Neural progenitor cell (in vitro differentiated cells): Measurements from ENCODE around the gene GALR2. TPM values are rescaled to one million over a fixed set of nuclear protein-coding genes. Genes with fewer than 3 reads are reported as not detected.

Experiments used
- DNase-seq: peaks from one replicate; pipeline ENCODE4 v3.0.0-alpha.2; 2016; ENCODE audit warnings: low spot score
- H2AFZ ChIP-seq: fragments of 200-600 bp; sonication (generic); replicated peaks from 2 replicates; pipeline ENCODE4 v1.6.1; 2016; ENCODE audit warnings: antibody characterized with exemption
- H3F3A ChIP-seq: fragments of 200-600 bp; sonication (generic); 2 replicates; pipeline ENCODE4 v1.6.1; 2016; ENCODE audit warnings: antibody characterized with exemption, low read depth
- H3K27ac ChIP-seq: fragments of 200-600 bp; sonication (generic); 2 replicates; pipeline ENCODE4 v1.5.1; 2016; ENCODE audit warnings: mild to moderate bottlenecking
- H3K27me3 ChIP-seq: fragments of 200-600 bp; sonication (generic); 2 replicates; pipeline ENCODE4 v1.6.1; 2016; ENCODE audit warnings: mild to moderate bottlenecking, moderate library complexity
- H3K36me3 ChIP-seq: fragments of 200-600 bp; sonication (generic); 2 replicates; pipeline ENCODE4 v1.5.1; 2016
- H3K4me1 ChIP-seq: fragments of 200-600 bp; sonication (generic); 2 replicates; pipeline ENCODE4 v1.6.1; 2016; ENCODE audit warnings: mixed run types
- H3K4me2 ChIP-seq: fragments of 200-600 bp; sonication (generic); 2 replicates; pipeline ENCODE4 v1.6.1; 2016
- H3K4me3 ChIP-seq: fragments of 200-600 bp; sonication (generic); 2 replicates; pipeline ENCODE4 v1.5.1; 2016
- H3K79me2 ChIP-seq: fragments of 200-600 bp; sonication (generic); 2 replicates; pipeline ENCODE4 v1.6.1; 2016; ENCODE audit warnings: low read depth
- H3K9ac ChIP-seq: fragments of 200-600 bp; sonication (generic); 2 replicates; pipeline ENCODE4 v1.6.1; 2016
- H3K9me3 ChIP-seq: fragments of 200-600 bp; sonication (generic); 2 replicates; pipeline ENCODE4 v1.5.1; 2016; ENCODE audit warnings: low read depth
- H4K20me1 ChIP-seq: fragments of 200-600 bp; sonication (generic); 2 replicates; pipeline ENCODE4 v1.6.1; 2016; ENCODE audit warnings: low read depth
- H3K27ac Mint-ChIP-seq: 3 replicates; pipeline ENCODE4 v1.8.0; 2021; ENCODE audit warnings: mixed read lengths
- H3K27me3 Mint-ChIP-seq: 2 replicates; pipeline ENCODE4 v1.8.0; 2022; ENCODE audit warnings: low read depth, mild to moderate bottlenecking, inconsistent platforms, moderate library complexity, mixed read lengths; ENCODE audit not compliant: insufficient read depth
- H3K36me3 Mint-ChIP-seq: 3 replicates; pipeline ENCODE4 v1.8.0; 2021; ENCODE audit warnings: mixed read lengths
- H3K4me1 Mint-ChIP-seq: 3 replicates; pipeline ENCODE4 v1.8.0; 2021; ENCODE audit warnings: mixed read lengths
- H3K4me3 Mint-ChIP-seq: 3 replicates; pipeline ENCODE4 v1.8.0; 2021; ENCODE audit warnings: mild to moderate bottlenecking, moderate library complexity, mixed read lengths
- H3K9me3 Mint-ChIP-seq: 3 replicates; pipeline ENCODE4 v1.8.0; 2020; ENCODE audit warnings: mixed read lengths
- EZH2 ChIP-seq: fragments of 200-600 bp; sonication (generic); IDR thresholded peaks from 2 replicates; pipeline ENCODE4 v1.6.1; 2017; ENCODE audit warnings: antibody characterized with exemption, mild to moderate bottlenecking, moderate library complexity
- EZH2phosphoT487 ChIP-seq: fragments of 200-600 bp; sonication (generic); IDR thresholded peaks from 2 replicates; pipeline ENCODE4 v1.6.1; 2017; ENCODE audit warnings: antibody characterized with exemption
- total RNA-seq: library from RNA; depleted of rRNA; stranded (reverse); fragments of >200 nt; gene quantifications from 2 replicates; pipeline ENCODE4 v1.2.3, GENCODE V29; 2015; ENCODE audit warnings: low replicate concordance
- TF ChIP-seq, protein P1 (sequence below): fragments of 200-600 bp; sonication (generic); IDR thresholded peaks from 2 replicates; pipeline ENCODE4 v1.5.1; 2017; ENCODE audit warnings: antibody characterized with exemption, mild to moderate bottlenecking

GALR2 gene
- total RNA-seq, 1 donor from 2014 or later = not detected

DNA sequence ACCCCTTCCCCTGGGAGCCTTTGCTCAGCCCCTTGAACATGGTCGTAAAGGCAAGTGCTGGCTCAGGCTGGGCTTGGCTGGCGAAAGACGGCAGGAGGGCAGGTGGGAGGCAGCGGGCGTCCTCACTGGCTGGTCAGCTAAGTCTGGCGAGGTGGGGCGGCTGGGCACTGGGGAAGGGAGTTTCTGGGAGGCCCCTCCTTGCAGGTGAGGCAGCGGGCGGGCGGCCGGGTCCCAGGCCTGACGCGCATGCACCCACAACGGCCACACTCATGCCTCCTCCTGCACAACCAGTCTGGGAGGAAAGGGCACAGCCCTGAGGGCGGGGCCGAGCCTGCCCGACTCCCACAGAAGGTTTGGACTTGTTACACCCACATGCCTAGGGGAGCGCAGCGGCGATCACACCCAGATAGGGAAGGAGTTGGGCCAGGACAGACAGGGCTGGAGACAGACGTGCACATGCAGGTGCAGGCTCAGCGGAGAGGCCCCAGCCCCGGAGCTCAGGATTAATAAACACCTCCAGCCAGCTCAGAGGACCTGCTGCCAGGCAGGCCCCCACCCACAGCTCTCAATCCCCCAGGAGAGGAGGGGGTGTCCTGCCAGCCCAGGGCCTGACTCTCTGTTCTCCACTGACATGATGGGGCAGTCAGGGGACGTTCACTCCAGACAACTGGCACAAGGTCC, 47.3 kb upstream of the GALR2 start, which contains the start of gene EVPL:
Gene EVPL (minus strand): TSS at position 148 of the 681 bp plus-strand sequence. CDS start 108 bp downstream, at position 40.
- Mint-ChIP-seq H3K4me1 (peaks cover 14% of the 10 kb centered on the region), H3K27me3 (peaks cover 3% of the 10 kb centered on the region), H3K4me3 (no peak within 1 kb of the TSS), H3K27ac (no peak within 1 kb of the TSS), H3K9me3 (no peaks in the 10 kb centered on the region), H3K36me3 (no peaks in the 10 kb centered on the region)
- no peak within 1 kb of the TSS for H3K27ac ChIP-seq
- no peaks in the 10 kb centered on the region for H3K79me2 ChIP-seq
- H3K4me2 ChIP-seq = no peak within 1 kb of the TSS
- H3K9ac ChIP-seq = no peak within 1 kb of the TSS
- no peaks in the 10 kb centered on the region for H3K27me3 ChIP-seq
- no peak for TF ChIP-seq EZH2phosphoT487
- TF ChIP-seq EZH2 = no peak
- TF ChIP-seq, protein P1, sequence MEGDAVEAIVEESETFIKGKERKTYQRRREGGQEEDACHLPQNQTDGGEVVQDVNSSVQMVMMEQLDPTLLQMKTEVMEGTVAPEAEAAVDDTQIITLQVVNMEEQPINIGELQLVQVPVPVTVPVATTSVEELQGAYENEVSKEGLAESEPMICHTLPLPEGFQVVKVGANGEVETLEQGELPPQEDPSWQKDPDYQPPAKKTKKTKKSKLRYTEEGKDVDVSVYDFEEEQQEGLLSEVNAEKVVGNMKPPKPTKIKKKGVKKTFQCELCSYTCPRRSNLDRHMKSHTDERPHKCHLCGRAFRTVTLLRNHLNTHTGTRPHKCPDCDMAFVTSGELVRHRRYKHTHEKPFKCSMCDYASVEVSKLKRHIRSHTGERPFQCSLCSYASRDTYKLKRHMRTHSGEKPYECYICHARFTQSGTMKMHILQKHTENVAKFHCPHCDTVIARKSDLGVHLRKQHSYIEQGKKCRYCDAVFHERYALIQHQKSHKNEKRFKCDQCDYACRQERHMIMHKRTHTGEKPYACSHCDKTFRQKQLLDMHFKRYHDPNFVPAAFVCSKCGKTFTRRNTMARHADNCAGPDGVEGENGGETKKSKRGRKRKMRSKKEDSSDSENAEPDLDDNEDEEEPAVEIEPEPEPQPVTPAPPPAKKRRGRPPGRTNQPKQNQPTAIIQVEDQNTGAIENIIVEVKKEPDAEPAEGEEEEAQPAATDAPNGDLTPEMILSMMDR = no peak
- H3F3A ChIP-seq = peaks cover 21% of the 10 kb centered on the region
- H4K20me1 ChIP-seq = peaks cover 5% of the 10 kb centered on the region
- no peaks in the 10 kb centered on the region for H3K36me3 ChIP-seq
- no peak within 1 kb of the TSS for H3K4me3 ChIP-seq
- H2AFZ ChIP-seq = no peak within 1 kb of the TSS
- H3K9me3 ChIP-seq = no peaks in the 10 kb centered on the region
- DNase-seq = no peak
- peaks cover 5% of the 10 kb centered on the region for H3K4me1 ChIP-seq

DNA sequence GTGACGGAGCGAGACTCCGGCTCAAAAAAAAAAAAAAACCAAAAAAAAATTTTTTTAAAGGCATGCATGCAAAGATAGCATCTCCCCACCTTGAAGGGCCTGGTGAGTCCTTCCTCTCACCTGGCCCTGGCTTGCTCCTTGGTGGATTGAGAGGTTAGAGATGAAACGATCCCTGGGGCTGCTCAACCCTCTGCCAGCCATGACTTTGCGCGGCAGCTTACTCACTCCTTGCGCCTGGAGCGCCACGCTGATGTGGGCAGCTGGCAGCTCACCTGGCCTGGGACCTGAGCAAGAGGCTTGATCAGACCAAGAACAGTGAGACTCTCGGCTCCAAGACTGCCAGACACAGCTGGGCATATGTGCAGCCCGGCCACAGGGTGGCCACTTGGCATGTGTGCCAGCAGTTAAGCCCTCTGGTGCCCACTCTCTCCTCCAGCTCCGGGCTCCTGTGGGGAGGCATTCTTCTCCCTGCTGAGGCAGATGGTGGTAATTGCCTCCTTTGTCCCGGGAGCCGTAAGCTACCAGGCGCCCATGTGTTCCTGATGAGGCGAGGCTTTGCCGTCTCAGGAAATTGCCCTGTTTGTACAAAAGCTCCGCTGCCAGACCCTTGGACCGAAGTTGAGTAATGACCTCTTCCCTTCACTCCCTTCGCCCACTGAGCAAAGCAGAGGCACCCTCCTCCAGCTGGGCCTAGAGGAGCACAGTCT, 42.4 kb upstream of the GALR2 start:
- DNase-seq = no peak
- Mint-ChIP-seq H3K4me1 (peaks cover 16% of the 10 kb centered on the region), H3K4me3 (no peak overlapping the region), H3K27me3 (peaks cover 6% of the 10 kb centered on the region), H3K27ac (no peak overlapping the region), H3K9me3 (peaks cover 2% of the 10 kb centered on the region), H3K36me3 (peaks cover 1% of the 10 kb centered on the region)
- Histone ChIP-seq H4K20me1 (peaks cover 5% of the 10 kb centered on the region), H3K4me1 (peaks cover 15% of the 10 kb centered on the region), H3F3A (peaks cover 30% of the 10 kb centered on the region), H2AFZ (no peak overlapping the region), H3K27ac (no peak overlapping the region), H3K9me3 (no peaks in the 10 kb centered on the region), H3K79me2 (no peaks in the 10 kb centered on the region), H3K4me2 (no peak overlapping the region), H3K27me3 (no peaks in the 10 kb centered on the region), H3K4me3 (no peak overlapping the region), H3K9ac (no peak overlapping the region), H3K36me3 (no peaks in the 10 kb centered on the region)
- TF ChIP-seq EZH2phosphoT487 = no peak
- TF ChIP-seq, protein P1 = no peak
- TF ChIP-seq EZH2 = no peak

DNA sequence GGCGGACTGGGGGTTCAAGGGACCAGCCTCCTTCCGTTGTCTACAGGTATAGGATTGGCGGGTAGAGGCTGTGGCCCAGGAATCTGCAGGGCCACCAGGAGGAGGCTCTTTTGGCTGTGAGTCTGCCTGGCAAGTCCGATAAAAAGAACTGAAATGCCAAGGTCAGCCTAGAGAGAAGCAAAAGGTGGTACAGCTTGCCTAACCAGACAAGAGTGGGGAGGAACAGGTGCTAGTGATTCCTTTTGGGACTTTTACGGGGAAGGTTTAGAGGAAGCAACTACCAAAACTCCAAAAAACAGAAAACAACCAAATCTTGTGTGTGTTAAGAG, 41.8 kb upstream of the GALR2 start:
- DNase-seq = no peak
- H3K9me3 Mint-ChIP-seq = peaks cover 2% of the 10 kb centered on the region
- Histone ChIP-seq H3K4me3 (no peak overlapping the region), H4K20me1 (peaks cover 5% of the 10 kb centered on the region), H3F3A (peaks cover 35% of the 10 kb centered on the region), H3K4me1 (peaks cover 20% of the 10 kb centered on the region), H3K27me3 (no peaks in the 10 kb centered on the region), H3K79me2 (no peaks in the 10 kb centered on the region), H3K9me3 (no peaks in the 10 kb centered on the region), H3K9ac (no peak overlapping the region), H3K27ac (no peak overlapping the region), H2AFZ (no peak overlapping the region), H3K36me3 (no peaks in the 10 kb centered on the region), H3K4me2 (no peak overlapping the region)
- TF ChIP-seq EZH2phosphoT487 = no peak
- peaks cover 1% of the 10 kb centered on the region for H3K36me3 Mint-ChIP-seq
- H3K4me3 Mint-ChIP-seq = no peak overlapping the region
- H3K27ac Mint-ChIP-seq = no peak overlapping the region
- H3K27me3 Mint-ChIP-seq = peaks cover 6% of the 10 kb centered on the region
- H3K4me1 Mint-ChIP-seq = peaks cover 16% of the 10 kb centered on the region

DNA sequence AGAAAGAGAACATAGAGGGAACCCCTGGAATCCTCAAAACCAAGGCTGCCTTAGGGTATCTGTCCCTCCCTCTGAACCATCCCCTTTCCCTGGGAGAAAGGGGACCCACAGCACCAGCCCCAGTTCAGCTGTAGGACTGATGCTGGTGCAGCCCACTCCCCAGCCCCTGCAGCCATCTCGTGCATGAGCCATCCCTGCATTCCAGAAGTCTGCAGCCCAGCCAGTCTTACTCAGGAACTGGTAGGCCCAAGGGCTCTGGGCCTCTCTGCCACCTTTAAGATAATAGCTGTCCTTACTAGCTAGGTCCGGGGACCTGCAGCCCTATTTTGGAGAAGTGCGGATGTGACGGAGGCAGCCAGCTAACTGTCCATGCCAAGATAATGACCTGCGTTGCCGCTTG, 41.4 kb upstream of the GALR2 start:
- no peaks in the 10 kb centered on the region for H3K27me3 ChIP-seq
- TF ChIP-seq, protein P1 = no peak
- no peak for TF ChIP-seq EZH2phosphoT487
- no peak for TF ChIP-seq EZH2
- H3K9me3 Mint-ChIP-seq = peaks cover 2% of the 10 kb centered on the region
- peak overlapping the region; percentile 68 for H3K27ac Mint-ChIP-seq
- DNase-seq = no peak
- H3F3A ChIP-seq = peaks cover 39% of the 10 kb centered on the region
- no peak overlapping the region for H3K9ac ChIP-seq
- H3K27me3 Mint-ChIP-seq = peaks cover 6% of the 10 kb centered on the region
- H2AFZ ChIP-seq = no peak overlapping the region
- no peak overlapping the region for H3K27ac ChIP-seq
- no peaks in the 10 kb centered on the region for H3K9me3 ChIP-seq
- no peak overlapping the region for H3K4me3 ChIP-seq
- H3K4me1 ChIP-seq = peaks cover 23% of the 10 kb centered on the region
- no peak overlapping the region for H3K4me2 ChIP-seq
- H3K36me3 Mint-ChIP-seq = peaks cover 2% of the 10 kb centered on the region
- H3K36me3 ChIP-seq = no peaks in the 10 kb centered on the region
- peaks cover 16% of the 10 kb centered on the region for H3K4me1 Mint-ChIP-seq
- H3K4me3 Mint-ChIP-seq = no peak overlapping the region
- H4K20me1 ChIP-seq = peaks cover 5% of the 10 kb centered on the region
- no peaks in the 10 kb centered on the region for H3K79me2 ChIP-seq
